Astrocyte (in vitro differentiated cells and primary cell): Measurements from ENCODE around the gene DCUN1D3. TPM values are rescaled to one million over a fixed set of nuclear protein-coding genes. Genes with fewer than 3 reads are reported as not detected.

Experiments
- DNase-seq: peaks from one replicate; pipeline ENCODE4 v3.0.0-alpha.2; 2010; ENCODE audit warnings: low read depth
- FAIRE-seq: peaks from 2 replicates; lab custom pipeline; 2011; peaks lifted over from hg19 to GRCh38; lab: Jason Lieb, UNC
- H2AFZ ChIP-seq: 2 replicates; pipeline ENCODE4 v1.6.0; 2012; ENCODE audit warnings: low read depth, low read length, inconsistent platforms
- H3K27ac ChIP-seq: 2 replicates; pipeline ENCODE4 v1.5.1; 2011; ENCODE audit warnings: low read depth, low read length, inconsistent platforms
- H3K27me3 ChIP-seq: 2 replicates; pipeline ENCODE4 v1.6.0; 2011; ENCODE audit warnings: low read length, inconsistent platforms; ENCODE audit not compliant: insufficient read depth
- H3K36me3 ChIP-seq: 2 replicates; pipeline ENCODE4 v1.5.1; 2011; ENCODE audit warnings: low read length, inconsistent platforms; ENCODE audit not compliant: insufficient read depth
- H3K4me1 ChIP-seq: 2 replicates; pipeline ENCODE4 v1.5.1; 2011; ENCODE audit warnings: low read length, inconsistent platforms; ENCODE audit not compliant: insufficient read depth
- H3K4me2 ChIP-seq: 2 replicates; pipeline ENCODE4 v1.6.0; 2012; ENCODE audit warnings: low read length, inconsistent platforms
- H3K4me3 ChIP-seq: 2 replicates; pipeline ENCODE4 v1.5.1; 2011; ENCODE audit warnings: low read depth, mild to moderate bottlenecking, low read length, inconsistent platforms; ENCODE audit not compliant: insufficient read depth
- H3K79me2 ChIP-seq: 2 replicates; pipeline ENCODE4 v1.6.0; 2012; ENCODE audit warnings: mild to moderate bottlenecking, low read length, inconsistent platforms; ENCODE audit not compliant: insufficient read depth
- H3K9ac ChIP-seq: 2 replicates; pipeline ENCODE4 v1.6.0; 2012; ENCODE audit warnings: mild to moderate bottlenecking, low read length, inconsistent platforms
- H3K9me3 ChIP-seq: 2 replicates; pipeline ENCODE4 v1.5.1; 2012; ENCODE audit warnings: low read depth, mild to moderate bottlenecking, low read length, inconsistent platforms; ENCODE audit not compliant: insufficient read depth
- H4K20me1 ChIP-seq: 2 replicates; pipeline ENCODE4 v1.6.0; 2012; ENCODE audit warnings: low read length, inconsistent platforms; ENCODE audit not compliant: insufficient read depth
- H3K27ac Mint-ChIP-seq: one replicate; pipeline ENCODE4 v1.8.0; 2021; ENCODE audit warnings: mild to moderate bottlenecking, mixed read lengths; ENCODE audit not compliant: unreplicated experiment
- H3K27me3 Mint-ChIP-seq: one replicate; pipeline ENCODE4 v1.8.0; 2021; ENCODE audit warnings: low read depth, mixed read lengths; ENCODE audit not compliant: unreplicated experiment
- H3K36me3 Mint-ChIP-seq: one replicate; pipeline ENCODE4 v1.8.0; 2021; ENCODE audit warnings: low read depth, mixed read lengths; ENCODE audit not compliant: unreplicated experiment
- H3K4me1 Mint-ChIP-seq: one replicate; pipeline ENCODE4 v1.8.0; 2021; ENCODE audit warnings: low read depth, mixed read lengths; ENCODE audit not compliant: unreplicated experiment
- H3K4me3 Mint-ChIP-seq: one replicate; pipeline ENCODE4 v1.8.0; 2021; ENCODE audit warnings: mild to moderate bottlenecking, moderate library complexity, mixed read lengths; ENCODE audit not compliant: unreplicated experiment
- H3K9me3 Mint-ChIP-seq: one replicate; pipeline ENCODE4 v1.8.0; 2021; ENCODE audit warnings: mild to moderate bottlenecking, mixed read lengths; ENCODE audit not compliant: unreplicated experiment
- EZH2 ChIP-seq: IDR thresholded peaks from 2 replicates; pipeline ENCODE4 v1.6.1; 2012; ENCODE audit warnings: mild to moderate bottlenecking, low read length, inconsistent platforms; ENCODE audit not compliant: insufficient read depth
- total RNA-seq: library from RNA; stranded (reverse); gene quantifications from 2 replicates; pipeline ENCODE4 v1.2.1, GENCODE V29; 2021
- TF ChIP-seq, protein P1 (sequence below): IDR thresholded peaks from 2 replicates; pipeline ENCODE4 v1.5.1; 2011; ENCODE audit warnings: low read depth, mild to moderate bottlenecking, inconsistent platforms, low read length, moderate library complexity; ENCODE audit not compliant: insufficient read depth

DCUN1D3 gene
- total RNA-seq, 1 donor from 2014 or later: 34.0 TPM

DNA sequence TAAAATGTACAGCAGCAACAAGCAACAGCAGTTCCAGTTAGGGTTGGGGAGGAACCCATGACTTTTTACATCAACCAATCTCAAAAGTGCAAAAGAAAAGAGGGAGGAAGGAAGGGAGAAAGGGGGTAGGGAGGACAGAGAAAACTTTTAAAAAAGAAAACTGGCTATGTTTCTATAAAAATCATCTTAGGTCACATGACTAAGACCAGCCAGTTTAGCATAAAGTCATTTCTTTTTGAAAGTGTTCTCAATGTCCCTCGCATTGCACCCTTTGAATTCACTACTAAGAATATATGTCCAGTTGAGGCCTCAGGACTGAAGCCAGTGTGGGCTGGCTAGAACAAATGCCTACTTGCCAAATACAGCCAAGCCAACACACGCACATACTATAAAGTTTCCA lies 28.9 kb downstream of the DCUN1D3 start:
- no peak overlapping the region for H2AFZ ChIP-seq
- H3K4me3 Mint-ChIP-seq: no peak overlapping the region
- no peak overlapping the region for H3K27ac Mint-ChIP-seq
- no peak for FAIRE-seq
- no peaks in the 10 kb centered on the region for H3K9me3 Mint-ChIP-seq
- DNase-seq: no peak
- H3K9ac ChIP-seq: no peak overlapping the region
- H3K36me3 Mint-ChIP-seq: peaks cover 11% of the 10 kb centered on the region
- peaks cover 41% of the 10 kb centered on the region for H3K4me1 Mint-ChIP-seq
- H3K4me2 ChIP-seq: no peak overlapping the region
- TF ChIP-seq, protein P1, sequence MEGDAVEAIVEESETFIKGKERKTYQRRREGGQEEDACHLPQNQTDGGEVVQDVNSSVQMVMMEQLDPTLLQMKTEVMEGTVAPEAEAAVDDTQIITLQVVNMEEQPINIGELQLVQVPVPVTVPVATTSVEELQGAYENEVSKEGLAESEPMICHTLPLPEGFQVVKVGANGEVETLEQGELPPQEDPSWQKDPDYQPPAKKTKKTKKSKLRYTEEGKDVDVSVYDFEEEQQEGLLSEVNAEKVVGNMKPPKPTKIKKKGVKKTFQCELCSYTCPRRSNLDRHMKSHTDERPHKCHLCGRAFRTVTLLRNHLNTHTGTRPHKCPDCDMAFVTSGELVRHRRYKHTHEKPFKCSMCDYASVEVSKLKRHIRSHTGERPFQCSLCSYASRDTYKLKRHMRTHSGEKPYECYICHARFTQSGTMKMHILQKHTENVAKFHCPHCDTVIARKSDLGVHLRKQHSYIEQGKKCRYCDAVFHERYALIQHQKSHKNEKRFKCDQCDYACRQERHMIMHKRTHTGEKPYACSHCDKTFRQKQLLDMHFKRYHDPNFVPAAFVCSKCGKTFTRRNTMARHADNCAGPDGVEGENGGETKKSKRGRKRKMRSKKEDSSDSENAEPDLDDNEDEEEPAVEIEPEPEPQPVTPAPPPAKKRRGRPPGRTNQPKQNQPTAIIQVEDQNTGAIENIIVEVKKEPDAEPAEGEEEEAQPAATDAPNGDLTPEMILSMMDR: no peak
- no peak for TF ChIP-seq EZH2
- no peaks in the 10 kb centered on the region for H3K9me3 ChIP-seq
- peaks cover 84% of the 10 kb centered on the region for H4K20me1 ChIP-seq
- H3K36me3 ChIP-seq: peaks cover 3% of the 10 kb centered on the region
- no peak overlapping the region for H3K4me3 ChIP-seq
- H3K79me2 ChIP-seq: peaks cover 99% of the 10 kb centered on the region
- H3K4me1 ChIP-seq: peaks cover 27% of the 10 kb centered on the region
- H3K27ac ChIP-seq: no peak overlapping the region
- no peaks in the 10 kb centered on the region for H3K27me3 Mint-ChIP-seq
- no peaks in the 10 kb centered on the region for H3K27me3 ChIP-seq

DNA sequence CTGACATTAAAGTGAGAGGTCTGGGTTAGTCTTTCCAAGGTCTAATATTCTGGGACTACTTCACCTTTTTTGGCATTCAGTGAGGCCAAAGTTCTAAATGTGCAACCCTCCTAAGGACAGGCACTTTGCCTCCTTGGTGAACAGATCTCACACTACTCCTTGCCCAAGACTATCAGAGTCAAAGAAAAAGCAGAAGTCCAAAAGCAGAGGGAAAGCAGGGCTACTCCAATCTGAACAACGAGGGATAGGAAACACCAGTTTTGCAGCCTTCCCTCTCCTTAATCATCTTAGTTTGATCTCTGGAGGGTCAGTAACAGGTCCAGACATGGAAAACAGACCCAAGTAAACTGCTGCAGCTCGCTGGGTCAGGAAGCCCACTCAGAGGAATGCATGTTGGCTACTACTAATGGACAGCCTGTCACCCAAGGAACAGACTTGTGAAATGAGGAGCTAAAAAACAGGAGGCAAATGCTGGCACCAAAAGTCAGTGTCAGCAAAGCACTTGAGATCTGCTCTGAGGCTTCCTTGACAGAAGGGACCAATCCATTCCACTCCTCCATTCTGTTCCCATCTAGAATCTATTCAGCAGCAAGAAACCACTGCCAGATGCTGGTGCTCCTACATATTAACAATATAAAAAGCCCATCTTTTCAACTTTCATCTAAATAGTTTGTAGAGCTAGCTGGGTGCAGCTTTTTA lies 29.9 kb downstream of the DCUN1D3 start:
- no peak for FAIRE-seq
- no peaks in the 10 kb centered on the region for H3K27me3 Mint-ChIP-seq
- H3K4me3 Mint-ChIP-seq: no peak overlapping the region
- H3K27ac Mint-ChIP-seq: no peak overlapping the region
- H2AFZ ChIP-seq: no peak overlapping the region
- peaks cover 37% of the 10 kb centered on the region for H3K4me1 ChIP-seq
- no peak for TF ChIP-seq EZH2
- TF ChIP-seq, protein P1: no peak
- no peak overlapping the region for H3K4me3 ChIP-seq
- no peaks in the 10 kb centered on the region for H3K9me3 Mint-ChIP-seq
- H3K9me3 ChIP-seq: no peaks in the 10 kb centered on the region
- no peak for DNase-seq
- peaks cover 97% of the 10 kb centered on the region for H3K79me2 ChIP-seq
- peaks cover 48% of the 10 kb centered on the region for H3K4me1 Mint-ChIP-seq
- H3K27me3 ChIP-seq: no peaks in the 10 kb centered on the region
- no peak overlapping the region for H3K27ac ChIP-seq
- no peak overlapping the region for H3K9ac ChIP-seq
- H3K36me3 ChIP-seq: peaks cover 3% of the 10 kb centered on the region
- peaks cover 13% of the 10 kb centered on the region for H3K36me3 Mint-ChIP-seq
- H4K20me1 ChIP-seq: peaks cover 78% of the 10 kb centered on the region
- H3K4me2 ChIP-seq: no peak overlapping the region

DNA sequence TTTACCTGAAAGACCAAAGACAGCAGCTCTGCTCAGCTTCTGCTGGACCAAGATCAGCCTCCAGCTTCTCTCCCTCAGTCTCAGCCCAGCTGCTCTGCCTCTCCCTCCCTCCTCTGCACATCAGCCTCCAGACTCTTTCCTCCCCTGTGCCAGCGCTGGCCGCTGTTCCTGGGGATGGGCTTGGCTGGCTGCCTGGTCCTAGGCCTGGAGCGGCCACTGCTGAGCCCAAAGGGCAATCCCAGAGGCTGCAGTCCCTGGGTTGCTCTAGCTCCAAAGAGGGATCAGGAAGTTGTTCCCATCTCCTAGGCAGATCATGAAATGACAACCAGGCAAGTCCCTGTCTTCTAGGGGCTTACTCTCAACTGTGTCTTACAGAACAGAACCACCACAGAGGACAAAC lies 31.3 kb downstream of the DCUN1D3 start:
- FAIRE-seq (no peak), DNase-seq (peak; percentile 51)
- H4K20me1 ChIP-seq: peaks cover 65% of the 10 kb centered on the region
- Mint-ChIP-seq H3K4me3 (no peak overlapping the region), H3K27ac (no peak overlapping the region), H3K27me3 (no peaks in the 10 kb centered on the region), H3K4me1 (peaks cover 48% of the 10 kb centered on the region), H3K9me3 (no peaks in the 10 kb centered on the region), H3K36me3 (peaks cover 13% of the 10 kb centered on the region)
- no peak overlapping the region for H3K27ac ChIP-seq
- no peaks in the 10 kb centered on the region for H3K27me3 ChIP-seq
- TF ChIP-seq, protein P1: no peak
- no peak for TF ChIP-seq EZH2
- peaks cover 3% of the 10 kb centered on the region for H3K36me3 ChIP-seq
- peaks cover 97% of the 10 kb centered on the region for H3K79me2 ChIP-seq
- H3K4me3 ChIP-seq: no peak overlapping the region
- H3K4me1 ChIP-seq: peaks cover 34% of the 10 kb centered on the region
- H3K9ac ChIP-seq: no peak overlapping the region
- H3K4me2 ChIP-seq: peak overlapping the region; percentile 18
- no peak overlapping the region for H2AFZ ChIP-seq
- no peaks in the 10 kb centered on the region for H3K9me3 ChIP-seq
